Parathyroid adenoma (tissue), 2 donors: ENCODE results near the gene ZMYND8.

ENCODE experiments used
- H2AFZ ChIP-seq: fragments of 300-600 bp; sonication (generic); one replicate; pipeline ENCODE4 v1.7.0; 2017; ENCODE audit warnings: antibody characterized with exemption, mild to moderate bottlenecking
- H3K27ac ChIP-seq: fragments of 300-600 bp; sonication (generic); one replicate; pipeline ENCODE4 v1.7.0; 2017
- H3K27me3 ChIP-seq: fragments of 300-600 bp; sonication (generic); one replicate; pipeline ENCODE4 v1.7.0; 2017; ENCODE audit warnings: low read length; ENCODE audit not compliant: control insufficient read depth, insufficient read depth
- H3K36me3 ChIP-seq: fragments of 300-600 bp; sonication (generic); one replicate; pipeline ENCODE4 v1.7.0; 2017; ENCODE audit warnings: low read length; ENCODE audit not compliant: control insufficient read depth, insufficient read depth
- H3K4me1 ChIP-seq: fragments of 300-600 bp; sonication (generic); one replicate; pipeline ENCODE4 v1.7.0; 2017; ENCODE audit warnings: control low read depth
- H3K4me2 ChIP-seq: fragments of 300-600 bp; sonication (generic); one replicate; pipeline ENCODE4 v1.7.0; 2017; ENCODE audit warnings: low read length
- H3K4me3 ChIP-seq: fragments of 300-600 bp; sonication (generic); one replicate; pipeline ENCODE4 v1.7.0; 2017; ENCODE audit warnings: low read depth, low read length
- H3K79me2 ChIP-seq: fragments of 300-600 bp; sonication (generic); one replicate; pipeline ENCODE4 v1.7.0; 2017; ENCODE audit warnings: control low read depth
- H3K9ac ChIP-seq: fragments of 300-600 bp; sonication (generic); one replicate; pipeline ENCODE4 v1.7.0; 2017; ENCODE audit warnings: mild to moderate bottlenecking
- H3K9me3 ChIP-seq: fragments of 300-600 bp; sonication (generic); one replicate; pipeline ENCODE4 v1.7.0; 2017; ENCODE audit warnings: low read length; ENCODE audit not compliant: control insufficient read depth
- TF ChIP-seq, protein P1 (sequence below): fragments of 300-600 bp; sonication (generic); IDR thresholded peaks from one replicate; pipeline ENCODE4 v1.7.0; 2017; ENCODE audit warnings: antibody characterized with exemption, mild to moderate bottlenecking
- donor health status: primary hyperparathyroidism.

The ZMYND8 gene

DNA sequence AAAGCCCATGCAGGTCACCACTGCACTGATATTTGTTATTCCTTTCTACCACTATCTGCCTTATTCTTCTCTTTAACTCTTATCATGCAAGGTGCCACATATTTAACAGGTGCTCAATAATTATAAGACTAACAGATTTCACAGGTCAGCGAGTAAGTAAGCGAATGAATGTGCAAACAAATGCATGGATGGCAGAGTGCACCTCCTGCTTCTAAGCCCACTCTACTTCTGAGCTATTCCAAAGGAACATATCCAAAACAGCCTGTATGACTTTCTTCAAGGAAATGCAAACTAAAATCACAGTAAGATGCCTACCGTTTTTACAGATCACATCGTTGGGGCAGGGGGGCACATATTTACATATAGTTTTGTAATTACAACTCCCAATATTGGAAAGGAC, 71.3 kb downstream of the ZMYND8 start:
- Histone ChIP-seq H3K27me3 (no peaks in the 10 kb centered on the region), H3K4me1 (peaks cover 14% of the 10 kb centered on the region), H3K9ac (no peak overlapping the region), H3K9me3 (no peaks in the 10 kb centered on the region), H3K27ac (no peak overlapping the region), H3K4me2 (no peak overlapping the region), H2AFZ (no peak overlapping the region), H3K4me3 (no peak overlapping the region), H3K36me3 (no peaks in the 10 kb centered on the region), H3K79me2 (peaks cover 7% of the 10 kb centered on the region)
- TF ChIP-seq, protein P1, sequence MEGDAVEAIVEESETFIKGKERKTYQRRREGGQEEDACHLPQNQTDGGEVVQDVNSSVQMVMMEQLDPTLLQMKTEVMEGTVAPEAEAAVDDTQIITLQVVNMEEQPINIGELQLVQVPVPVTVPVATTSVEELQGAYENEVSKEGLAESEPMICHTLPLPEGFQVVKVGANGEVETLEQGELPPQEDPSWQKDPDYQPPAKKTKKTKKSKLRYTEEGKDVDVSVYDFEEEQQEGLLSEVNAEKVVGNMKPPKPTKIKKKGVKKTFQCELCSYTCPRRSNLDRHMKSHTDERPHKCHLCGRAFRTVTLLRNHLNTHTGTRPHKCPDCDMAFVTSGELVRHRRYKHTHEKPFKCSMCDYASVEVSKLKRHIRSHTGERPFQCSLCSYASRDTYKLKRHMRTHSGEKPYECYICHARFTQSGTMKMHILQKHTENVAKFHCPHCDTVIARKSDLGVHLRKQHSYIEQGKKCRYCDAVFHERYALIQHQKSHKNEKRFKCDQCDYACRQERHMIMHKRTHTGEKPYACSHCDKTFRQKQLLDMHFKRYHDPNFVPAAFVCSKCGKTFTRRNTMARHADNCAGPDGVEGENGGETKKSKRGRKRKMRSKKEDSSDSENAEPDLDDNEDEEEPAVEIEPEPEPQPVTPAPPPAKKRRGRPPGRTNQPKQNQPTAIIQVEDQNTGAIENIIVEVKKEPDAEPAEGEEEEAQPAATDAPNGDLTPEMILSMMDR = no peak

DNA sequence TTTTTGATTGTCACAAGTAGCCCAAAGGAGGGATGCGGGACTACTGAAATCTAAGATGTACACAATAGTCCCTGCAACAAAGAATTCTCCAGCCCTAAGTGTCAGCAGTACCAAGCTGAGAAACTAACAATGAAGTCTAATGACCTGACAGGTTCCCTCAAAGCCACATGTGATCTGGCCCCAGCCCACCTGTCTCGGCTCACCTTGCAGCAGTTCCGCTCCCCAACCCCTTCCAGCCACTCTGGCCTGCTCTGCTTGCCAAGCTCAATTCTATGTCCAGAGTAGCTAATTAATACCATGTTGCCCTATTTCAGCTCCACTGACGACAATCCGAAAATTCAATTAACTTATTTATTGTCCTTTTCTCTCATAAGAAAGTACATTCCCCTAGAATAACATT, 72.1 kb downstream of the ZMYND8 start:
- Histone ChIP-seq H3K4me1 (peaks cover 16% of the 10 kb centered on the region), H3K36me3 (no peaks in the 10 kb centered on the region)

DNA sequence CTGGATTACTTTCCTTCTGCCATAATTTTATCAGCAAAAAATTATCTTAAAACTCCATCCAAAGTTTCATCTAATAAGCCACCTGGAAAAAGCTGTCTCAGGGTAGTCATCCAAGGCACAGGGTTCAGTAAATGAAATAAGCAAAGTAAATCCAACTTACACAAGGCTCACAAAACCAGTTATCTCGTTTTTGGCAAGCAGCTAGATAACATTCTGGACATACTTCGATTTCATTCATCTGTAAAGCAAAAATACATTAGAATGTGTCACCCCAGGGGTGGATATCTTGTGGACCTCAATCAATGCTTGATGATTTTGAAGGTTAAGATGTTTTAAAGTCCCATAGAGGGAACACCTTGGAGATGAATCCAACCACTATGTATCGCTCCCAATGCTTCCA, 73.1 kb downstream of the ZMYND8 start:
- H3K36me3 ChIP-seq = no peaks in the 10 kb centered on the region
- no peak overlapping the region for H2AFZ ChIP-seq

More for the DNA sequence above, 72.1 kb downstream of the ZMYND8 start:
- Histone ChIP-seq H2AFZ (no peak overlapping the region), H3K9me3 (no peaks in the 10 kb centered on the region), H3K4me3 (no peak overlapping the region), H3K9ac (no peak overlapping the region), H3K79me2 (peaks cover 7% of the 10 kb centered on the region), H3K27me3 (no peaks in the 10 kb centered on the region), H3K4me2 (no peak overlapping the region), H3K27ac (no peak overlapping the region)
- TF ChIP-seq, protein P1 = no peak

DNA sequence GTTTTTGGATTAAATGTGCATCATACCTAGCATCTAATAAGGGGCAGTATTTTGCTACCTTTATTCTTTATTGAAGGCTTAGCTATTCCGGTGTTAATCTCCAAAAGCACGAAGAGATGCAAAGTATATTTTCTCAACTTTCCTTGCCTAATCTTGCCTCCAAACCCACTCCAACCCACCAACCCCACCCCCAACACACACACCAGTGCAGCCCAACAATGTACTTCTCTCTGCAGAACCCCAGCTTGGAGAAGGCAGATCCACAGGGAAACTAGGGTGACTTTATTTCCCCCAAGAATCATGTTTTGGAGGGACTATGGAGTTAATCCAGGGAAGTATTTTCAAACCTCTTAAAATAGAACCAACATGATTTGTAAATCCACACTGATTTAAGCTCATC, 73.6 kb downstream of the ZMYND8 start:
- Histone ChIP-seq H3K4me3 (no peak overlapping the region), H3K36me3 (no peaks in the 10 kb centered on the region)
- TF ChIP-seq, protein P1 = no peak

More for the DNA sequence above, 73.1 kb downstream of the ZMYND8 start:
- Histone ChIP-seq H3K9me3 (no peaks in the 10 kb centered on the region), H3K4me3 (no peak overlapping the region), H3K9ac (no peak overlapping the region), H3K79me2 (no peaks in the 10 kb centered on the region), H3K27ac (no peak overlapping the region), H3K27me3 (no peaks in the 10 kb centered on the region), H3K4me1 (peaks cover 16% of the 10 kb centered on the region), H3K4me2 (no peak overlapping the region)
- TF ChIP-seq, protein P1 = no peak

DNA sequence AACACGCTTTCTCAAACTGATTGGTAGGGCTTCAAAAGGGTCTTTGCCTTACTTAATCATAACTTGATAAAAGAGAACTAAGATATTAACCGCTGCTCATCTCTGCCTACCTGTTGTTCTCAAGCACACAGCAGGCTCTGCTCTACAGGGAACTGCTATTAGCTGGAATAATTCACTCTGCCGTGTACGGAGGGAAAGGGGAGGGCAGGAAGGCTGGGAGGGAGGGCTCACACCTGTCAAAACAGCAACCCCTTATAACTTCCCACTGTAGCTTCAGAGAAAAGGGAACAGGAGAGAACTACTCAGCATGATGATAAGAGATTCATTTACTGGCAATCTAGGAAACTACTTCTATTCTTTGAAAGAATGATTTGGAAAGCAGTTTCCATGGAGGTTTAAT, 75.1 kb downstream of the ZMYND8 start:
- Histone ChIP-seq H3K36me3 (no peaks in the 10 kb centered on the region), H3K79me2 (no peaks in the 10 kb centered on the region), H3K4me3 (no peak overlapping the region), H3K9me3 (no peaks in the 10 kb centered on the region), H3K4me1 (peaks cover 16% of the 10 kb centered on the region), H3K4me2 (no peak overlapping the region), H3K27ac (no peak overlapping the region), H2AFZ (no peak overlapping the region), H3K27me3 (no peaks in the 10 kb centered on the region), H3K9ac (no peak overlapping the region)
- TF ChIP-seq, protein P1 = no peak

More for the DNA sequence above, 73.6 kb downstream of the ZMYND8 start:
- Histone ChIP-seq H3K9ac (no peak overlapping the region), H3K4me1 (peaks cover 16% of the 10 kb centered on the region), H3K9me3 (no peaks in the 10 kb centered on the region), H2AFZ (no peak overlapping the region), H3K27ac (no peak overlapping the region), H3K79me2 (no peaks in the 10 kb centered on the region), H3K4me2 (no peak overlapping the region), H3K27me3 (no peaks in the 10 kb centered on the region)
